Karpas-422 (cell line): Measurements from ENCODE around the gene FAM186B. TPM values are rescaled to one million over a fixed set of nuclear protein-coding genes. Genes with fewer than 3 reads are reported as not detected.

Experiments
- DNase-seq: peaks from one replicate; pipeline ENCODE4 v3.0.0-alpha.2; 2015
- H2AFZ ChIP-seq: fragments of 200-600 bp; sonication (generic); 2 replicates; pipeline ENCODE4 v1.6.1; 2014; ENCODE audit warnings: antibody characterized with exemption, low read length, mixed read lengths
- H3K27ac ChIP-seq: fragments of 200-600 bp; sonication (generic); 2 replicates; pipeline ENCODE4 v1.5.1; 2014; ENCODE audit warnings: mild to moderate bottlenecking, low read length, moderate library complexity
- H3K27me3 ChIP-seq: fragments of 200-600 bp; sonication (generic); 2 replicates; pipeline ENCODE4 v1.6.1; 2014; ENCODE audit warnings: low read length, mixed read lengths
- H3K36me3 ChIP-seq: fragments of 200-600 bp; sonication (generic); 2 replicates; pipeline ENCODE4 v1.6.1; 2014; ENCODE audit warnings: low read length, mixed read lengths; ENCODE audit not compliant: insufficient read depth
- H3K4me1 ChIP-seq: fragments of 200-600 bp; sonication (generic); 2 replicates; pipeline ENCODE4 v1.6.1; 2014; ENCODE audit warnings: mild to moderate bottlenecking, low read length, mixed read lengths
- H3K4me2 ChIP-seq: fragments of 200-600 bp; sonication (generic); 2 replicates; pipeline ENCODE4 v1.6.1; 2014; ENCODE audit warnings: low read length, low read depth, mild to moderate bottlenecking; ENCODE audit not compliant: poor library complexity, severe bottlenecking
- H3K4me3 ChIP-seq: fragments of 200-600 bp; sonication (generic); 2 replicates; pipeline ENCODE4 v1.5.1; 2014; ENCODE audit warnings: mild to moderate bottlenecking, antibody characterized with exemption, low read length, mixed read lengths
- H3K79me2 ChIP-seq: fragments of 200-600 bp; sonication (generic); 2 replicates; pipeline ENCODE4 v1.6.1; 2014; ENCODE audit warnings: mild to moderate bottlenecking, low read length, mixed read lengths
- H3K9ac ChIP-seq: fragments of 200-600 bp; sonication (generic); 2 replicates; pipeline ENCODE4 v1.6.0; 2014; ENCODE audit warnings: low read length
- H3K9me2 ChIP-seq: fragments of 200-600 bp; sonication (generic), shearing (Covaris generic); replicated peaks from 2 replicates; pipeline ENCODE4 v1.6.0; 2014; ENCODE audit warnings: mild to moderate bottlenecking, low read length, moderate library complexity; ENCODE audit not compliant: insufficient read depth
- H3K9me3 ChIP-seq: fragments of 300-700, 200-600 bp; sonication (generic); 2 replicates; pipeline ENCODE4 v1.6.1; 2014; ENCODE audit warnings: low read length, mixed read lengths
- H4K20me1 ChIP-seq: fragments of 200-600 bp; sonication (generic); 2 replicates; pipeline ENCODE4 v1.6.1; 2014; ENCODE audit warnings: mild to moderate bottlenecking, antibody characterized with exemption, low read length, low read depth; ENCODE audit not compliant: insufficient read depth
- total RNA-seq: library from RNA; depleted of rRNA; stranded (reverse); fragments of >200 nt; shearing (Covaris generic); gene quantifications from 2 replicates; pipeline ENCODE4 v1.2.3, GENCODE V29; 2014; ENCODE audit warnings: low replicate concordance

The FAM186B gene
- total RNA-seq, 1 experiment from 2014 or later: not detected

DNA sequence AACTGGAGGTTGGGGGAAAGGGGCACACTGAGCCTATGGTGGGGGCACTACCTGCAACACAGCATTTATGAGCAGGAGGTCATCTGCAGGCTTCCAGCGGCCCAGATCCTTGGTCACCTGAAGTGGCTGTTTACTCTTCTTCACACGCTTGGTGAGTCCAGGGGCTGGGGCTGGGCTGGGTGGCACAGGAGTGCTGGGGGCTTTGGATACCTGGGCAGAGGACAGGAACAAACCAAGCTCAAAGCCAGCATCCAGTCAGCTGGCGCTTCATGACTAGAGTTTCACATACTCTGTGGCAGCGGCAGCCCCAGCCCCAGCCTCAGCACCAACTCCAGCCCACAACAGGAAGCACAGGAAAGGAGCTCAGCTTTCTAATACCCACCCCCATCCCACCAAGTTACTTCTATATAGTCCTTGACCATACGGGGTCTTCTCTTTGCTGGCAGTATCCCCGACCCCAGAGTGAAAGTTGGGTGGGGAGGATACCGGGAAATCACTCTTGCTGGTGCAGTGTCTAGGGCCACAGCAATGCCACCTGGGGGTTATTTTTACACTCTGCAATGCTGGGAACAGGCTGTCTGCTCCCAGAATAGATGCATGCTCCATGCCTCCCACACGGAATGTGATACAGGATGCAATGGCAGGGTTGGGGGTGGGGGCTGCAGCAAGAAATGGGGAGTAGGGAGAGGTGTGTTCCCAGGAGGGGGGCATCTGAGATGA, 40.6 kb downstream of the FAM186B start:
- Histone ChIP-seq H3K27me3 (no peaks in the 10 kb centered on the region), H2AFZ (no peak overlapping the region), H3K36me3 (peaks cover 12% of the 10 kb centered on the region; the same call in 1 of the 2 replicates), H3K9me3 (no peaks in the 10 kb centered on the region), H3K4me1 (peaks cover 18% of the 10 kb centered on the region), H3K79me2 (peaks cover 40% of the 10 kb centered on the region), H3K4me3 (no peak overlapping the region), H3K27ac (no peak overlapping the region), H3K9ac (no peak overlapping the region), H4K20me1 (no peaks in the 10 kb centered on the region), H3K9me2 (no peaks in the 10 kb centered on the region), H3K4me2 (no peak overlapping the region)
- DNase-seq: no peak

DNA sequence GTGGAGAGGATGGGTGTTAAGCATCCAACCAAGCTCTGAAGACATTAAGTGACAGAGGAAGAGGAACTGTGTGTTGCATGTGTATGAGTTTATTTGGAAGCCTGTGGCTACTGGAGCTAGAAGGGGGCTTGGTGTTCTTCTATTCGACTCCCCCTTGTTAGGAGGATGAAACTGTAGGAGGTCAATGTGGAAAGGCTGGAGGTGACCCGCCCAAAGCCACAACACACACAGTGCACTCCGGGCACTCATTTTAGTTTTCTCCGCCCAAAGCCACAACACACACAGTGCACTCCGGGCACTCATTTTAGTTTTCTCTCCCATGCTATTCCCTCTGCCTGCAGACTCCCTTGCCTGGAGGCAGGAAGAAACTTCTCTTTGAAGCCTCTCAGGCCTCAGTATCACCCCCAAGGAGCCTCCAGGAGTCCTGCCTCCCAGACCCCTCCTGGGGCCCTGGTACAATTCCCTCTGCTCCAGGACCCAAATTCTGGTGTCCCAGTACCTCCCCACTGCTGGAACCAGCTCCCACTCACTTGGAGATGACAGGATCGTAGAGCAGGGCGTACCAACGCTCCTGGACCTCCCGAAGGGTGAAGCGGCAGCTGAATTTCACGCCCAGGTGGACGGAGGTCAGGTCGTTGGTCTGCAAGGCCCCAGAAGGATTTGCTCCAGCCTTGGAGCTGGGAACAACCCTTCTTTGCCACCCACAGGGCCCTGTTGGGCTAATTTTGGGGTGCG, 41.3 kb downstream of the FAM186B start:
- Histone ChIP-seq H3K4me3 (no peak overlapping the region), H3K36me3 (peaks cover 12% of the 10 kb centered on the region; the same call in 1 of the 2 replicates), H3K27me3 (no peaks in the 10 kb centered on the region), H3K27ac (no peak overlapping the region), H3K4me1 (peaks cover 13% of the 10 kb centered on the region), H3K9ac (no peak overlapping the region), H2AFZ (no peak overlapping the region), H4K20me1 (no peaks in the 10 kb centered on the region), H3K9me3 (no peaks in the 10 kb centered on the region), H3K4me2 (no peak overlapping the region), H3K79me2 (peaks cover 33% of the 10 kb centered on the region), H3K9me2 (no peaks in the 10 kb centered on the region)
- no peak for DNase-seq

DNA sequence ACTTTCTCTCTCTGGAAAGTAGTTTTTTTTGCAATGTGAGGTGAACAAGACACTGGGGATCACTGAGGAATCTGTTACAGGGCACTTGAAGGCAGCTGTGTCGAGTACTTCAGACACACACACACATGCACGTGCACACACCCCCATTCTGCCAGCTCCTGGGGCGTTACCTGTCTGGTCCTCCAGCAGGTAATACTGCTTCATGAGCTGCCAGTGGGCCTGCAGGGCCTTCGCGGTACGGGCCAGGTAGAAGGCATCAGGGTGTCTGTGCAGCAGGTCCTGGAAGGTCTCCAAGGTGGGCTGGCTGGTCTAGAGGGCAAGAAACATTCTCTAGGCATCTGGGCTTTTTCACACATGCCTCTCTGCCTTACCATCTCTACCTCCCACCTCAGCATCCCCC, 42.6 kb downstream of the FAM186B start:
- no peak overlapping the region for H2AFZ ChIP-seq
- no peak overlapping the region for H3K9ac ChIP-seq
- H3K27me3 ChIP-seq: no peaks in the 10 kb centered on the region
- H3K36me3 ChIP-seq: peaks cover 12% of the 10 kb centered on the region; the same call in 1 of the 2 replicates
- peaks cover 10% of the 10 kb centered on the region for H3K4me1 ChIP-seq
- H4K20me1 ChIP-seq: no peaks in the 10 kb centered on the region
- no peaks in the 10 kb centered on the region for H3K9me2 ChIP-seq
- no peak overlapping the region for H3K4me3 ChIP-seq
- H3K4me2 ChIP-seq: no peak overlapping the region
- DNase-seq: no peak
- no peaks in the 10 kb centered on the region for H3K9me3 ChIP-seq
- peaks cover 22% of the 10 kb centered on the region for H3K79me2 ChIP-seq
- H3K27ac ChIP-seq: no peak overlapping the region

DNA sequence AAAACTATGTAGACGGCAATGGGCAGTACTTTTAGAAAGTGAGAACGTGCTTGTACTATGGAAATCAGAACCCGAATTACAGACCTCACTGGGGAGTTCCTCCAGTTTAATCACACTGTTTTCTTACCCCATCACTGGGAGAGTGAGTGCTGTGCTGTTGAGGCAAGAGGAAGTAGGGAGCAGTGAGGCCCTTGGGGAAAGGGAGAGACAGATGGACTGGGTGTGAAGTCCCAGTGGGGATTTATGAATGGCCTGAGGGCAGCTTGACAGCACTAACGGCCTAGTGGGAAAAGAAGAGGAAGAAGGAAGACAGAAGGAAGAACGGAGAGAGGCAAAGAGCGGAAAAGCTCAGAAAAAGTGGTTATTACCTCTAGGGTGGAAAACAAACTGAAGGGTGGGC, 43.2 kb downstream of the FAM186B start:
- Histone ChIP-seq H3K9me2 (no peaks in the 10 kb centered on the region), H3K27me3 (no peaks in the 10 kb centered on the region), H3K4me1 (peaks cover 10% of the 10 kb centered on the region), H3K79me2 (peaks cover 18% of the 10 kb centered on the region), H2AFZ (no peak overlapping the region), H3K36me3 (peaks cover 12% of the 10 kb centered on the region; the same call in 1 of the 2 replicates), H3K4me3 (no peak overlapping the region), H3K9me3 (no peaks in the 10 kb centered on the region), H3K27ac (no peak overlapping the region), H3K9ac (no peak overlapping the region), H4K20me1 (no peaks in the 10 kb centered on the region), H3K4me2 (no peak overlapping the region)
- DNase-seq: no peak

DNA sequence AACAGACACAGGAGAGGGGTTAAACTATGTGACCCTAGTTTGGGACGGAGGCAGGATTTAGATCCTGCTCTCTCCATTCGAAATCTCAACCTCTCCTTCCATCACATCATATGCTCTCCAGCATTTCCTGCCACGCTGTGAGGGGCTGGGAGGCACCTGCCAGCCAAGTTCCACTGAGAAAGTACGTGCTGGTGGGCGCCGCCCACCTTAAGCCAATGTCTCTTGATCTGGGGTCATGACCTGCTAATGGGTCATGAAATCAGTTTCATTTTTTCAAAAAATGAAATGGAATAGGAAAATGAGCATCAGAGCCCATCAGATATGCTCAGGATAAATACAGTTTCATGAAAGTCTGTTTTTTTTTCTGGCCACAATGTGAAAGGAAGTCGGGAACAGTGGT, 44.7 kb downstream of the FAM186B start:
- Histone ChIP-seq H3K4me1 (no peaks in the 10 kb centered on the region), H4K20me1 (no peaks in the 10 kb centered on the region), H3K27ac (no peak overlapping the region), H3K36me3 (peaks cover 12% of the 10 kb centered on the region; the same call in 1 of the 2 replicates), H3K27me3 (no peaks in the 10 kb centered on the region), H3K79me2 (peaks cover 3% of the 10 kb centered on the region; the same call in 1 of the 2 replicates), H3K9ac (no peak overlapping the region), H3K9me2 (no peaks in the 10 kb centered on the region), H3K9me3 (no peaks in the 10 kb centered on the region), H3K4me2 (no peak overlapping the region), H2AFZ (no peak overlapping the region), H3K4me3 (no peak overlapping the region)
- DNase-seq: no peak

DNA sequence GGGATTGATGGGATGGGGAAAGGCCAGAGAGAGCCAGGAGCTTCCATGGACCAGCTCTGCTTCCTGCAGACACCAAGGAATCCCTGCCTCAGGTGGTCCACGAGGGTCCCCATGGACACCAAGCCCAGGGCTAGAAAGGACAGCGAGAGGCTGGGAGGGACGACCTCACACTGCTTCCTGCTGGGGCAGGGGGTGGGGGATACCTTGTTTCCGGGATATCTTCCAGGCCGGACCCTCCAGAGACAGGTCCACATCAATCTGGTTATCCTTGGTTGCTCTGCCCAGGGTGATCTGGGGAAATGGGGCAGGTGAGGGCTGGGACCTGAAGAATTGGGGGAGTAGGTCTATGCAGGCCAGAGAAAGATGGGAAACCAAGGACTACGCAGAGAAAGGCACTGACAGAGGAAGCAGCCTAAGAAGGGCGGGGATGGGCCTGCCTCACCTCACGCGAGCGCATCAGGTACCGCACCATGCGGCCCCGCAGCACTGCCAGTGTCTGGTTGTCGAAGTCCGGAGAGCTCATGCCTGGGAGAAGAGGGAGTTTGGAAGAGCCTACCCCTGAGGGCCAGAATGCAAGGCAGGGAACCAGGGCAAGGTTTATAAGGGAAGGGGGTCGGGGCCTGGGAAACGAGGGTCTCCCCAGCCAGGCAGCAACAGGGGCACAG, 46.3 kb downstream of the FAM186B start:
- Histone ChIP-seq H3K9me3 (no peaks in the 10 kb centered on the region), H3K27me3 (no peaks in the 10 kb centered on the region), H3K36me3 (peaks cover 12% of the 10 kb centered on the region; the same call in 1 of the 2 replicates), H3K4me3 (no peak overlapping the region), H3K9ac (no peak overlapping the region), H3K4me1 (no peaks in the 10 kb centered on the region), H2AFZ (no peak overlapping the region), H4K20me1 (no peaks in the 10 kb centered on the region), H3K79me2 (no peaks in the 10 kb centered on the region), H3K27ac (no peak overlapping the region), H3K9me2 (no peaks in the 10 kb centered on the region), H3K4me2 (no peak overlapping the region)
- DNase-seq: no peak

DNA sequence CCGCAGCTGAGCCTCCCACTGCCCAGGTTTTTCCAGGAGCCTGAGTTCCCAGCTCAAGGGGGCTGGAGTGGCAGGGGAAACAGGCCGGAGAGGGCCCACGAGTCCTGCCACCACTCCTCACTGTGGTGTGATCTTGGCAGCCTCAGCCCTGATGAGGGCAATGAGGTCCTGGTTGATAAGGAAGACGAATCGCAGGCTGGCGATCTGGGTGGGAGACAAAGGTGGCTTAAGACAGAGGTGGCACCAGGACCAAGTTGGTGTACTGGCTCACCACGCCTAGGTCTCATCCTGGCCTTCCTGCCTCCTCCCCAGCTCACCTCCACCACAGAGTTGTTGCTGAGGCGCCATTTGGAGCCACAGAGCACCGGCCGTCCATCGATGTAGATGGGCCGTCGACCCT, 46.9 kb downstream of the FAM186B start:
- no peaks in the 10 kb centered on the region for H3K9me3 ChIP-seq
- peaks cover 12% of the 10 kb centered on the region; the same call in 1 of the 2 replicates for H3K36me3 ChIP-seq
- no peaks in the 10 kb centered on the region for H3K9me2 ChIP-seq
- no peak overlapping the region for H3K4me2 ChIP-seq
- H3K4me1 ChIP-seq: no peaks in the 10 kb centered on the region
- H2AFZ ChIP-seq: no peak overlapping the region
- no peak overlapping the region for H3K27ac ChIP-seq
- H3K27me3 ChIP-seq: no peaks in the 10 kb centered on the region
- no peak for DNase-seq
- no peak overlapping the region for H3K9ac ChIP-seq
- H4K20me1 ChIP-seq: no peaks in the 10 kb centered on the region
- no peak overlapping the region for H3K4me3 ChIP-seq
- no peaks in the 10 kb centered on the region for H3K79me2 ChIP-seq

DNA sequence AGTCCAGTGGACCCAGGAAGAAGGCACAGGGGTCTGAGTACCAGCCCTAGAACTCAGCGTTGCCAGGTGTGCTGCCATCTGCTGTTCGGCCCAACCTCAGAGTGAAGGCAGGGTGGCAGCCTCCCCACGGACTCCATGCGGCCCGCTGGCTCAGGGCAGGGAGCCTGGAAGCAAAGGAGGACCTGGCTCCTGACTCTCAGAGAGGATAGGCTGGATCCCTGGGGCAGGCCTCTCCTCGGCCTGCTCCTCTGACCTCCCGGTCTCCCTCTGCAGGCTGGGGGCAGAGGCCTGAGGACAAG, 47.6 kb downstream of the FAM186B start:
- Histone ChIP-seq H3K79me2 (no peaks in the 10 kb centered on the region), H4K20me1 (no peaks in the 10 kb centered on the region), H3K27me3 (no peaks in the 10 kb centered on the region), H2AFZ (no peak overlapping the region), H3K4me2 (no peak overlapping the region), H3K27ac (no peak overlapping the region), H3K4me1 (no peaks in the 10 kb centered on the region), H3K9me2 (no peaks in the 10 kb centered on the region), H3K9me3 (no peaks in the 10 kb centered on the region), H3K9ac (no peak overlapping the region), H3K4me3 (no peak overlapping the region), H3K36me3 (peaks cover 12% of the 10 kb centered on the region; the same call in 1 of the 2 replicates)
- DNase-seq: no peak
